CD4-positive, alpha-beta T cell (primary cell): ENCODE results near the gene CDC42SE2. TPM values are rescaled to one million over a fixed set of nuclear protein-coding genes. Genes with fewer than 3 reads are reported as not detected.

ENCODE experiments used
- ATAC-seq: fragments of 200-7000 bp; cut with Tn5 transposase; one replicate; pipeline ENCODE4 v1.10.0; 2022; ENCODE audit warnings: mild to moderate bottlenecking; ENCODE audit not compliant: poor library complexity
- CTCF ChIA-PET: fragments of 350-600 bp; sonication (Branson Sonifier 250); formaldehyde crosslinking; loops from one replicate; lab custom pipeline; 2021; ENCODE audit warnings: antibody characterized with exemption, inconsistent platforms; lab: Charles Lee
- POLR2A ChIA-PET: fragments of 350-600 bp; sonication (Branson Sonifier 250); formaldehyde crosslinking; loops from one replicate; lab custom pipeline; 2021; ENCODE audit warnings: antibody characterized with exemption, inconsistent platforms; lab: Charles Lee
- DNase-seq, 14 experiments: peaks; one replicate each; pipeline ENCODE4 v3.0.0-alpha.2; 2013 to 2020; ENCODE audit warnings: mixed read lengths in 2 of 14
- H3K27ac ChIP-seq, 2 donors: one replicate each; pipeline versions ENCODE4 v1.5.1 to v1.7.0; 2013; ENCODE audit warnings: low read length in 2 of 2, low read depth in 1 of 2, mild to moderate bottlenecking in 1 of 2
- H3K27me3 ChIP-seq, 2 experiments: 1 replicate in 1 of 2; 2 replicates in 1 of 2; pipeline versions ENCODE4 v1.6.1 to v1.7.0; 2013; ENCODE audit warnings: low read length in 2 of 2, control low read depth in 1 of 2, mild to moderate bottlenecking in 1 of 2, moderate library complexity in 1 of 2; ENCODE audit not compliant: insufficient read depth in 2 of 2, control insufficient read depth in 1 of 2
- H3K36me3 ChIP-seq: one replicate; pipeline ENCODE4 v1.6.1; 2013; ENCODE audit warnings: low read length, control low read depth; ENCODE audit not compliant: insufficient read depth
- H3K4me1 ChIP-seq: one replicate; pipeline ENCODE4 v1.6.1; 2013; ENCODE audit warnings: low read length, control low read depth; ENCODE audit not compliant: insufficient read depth
- H3K4me3 ChIP-seq: one replicate; pipeline ENCODE4 v1.5.1; 2013; ENCODE audit warnings: mild to moderate bottlenecking, low read length, moderate library complexity
- H3K9me3 ChIP-seq, 2 experiments: 1 replicate in 1 of 2; 2 replicates in 1 of 2; pipeline versions ENCODE4 v1.6.1 to v1.7.0; 2013; ENCODE audit warnings: low read length in 2 of 2, mild to moderate bottlenecking in 2 of 2, control low read depth in 1 of 2, moderate library complexity in 1 of 2; ENCODE audit not compliant: control insufficient read depth in 1 of 2, insufficient read depth in 1 of 2
- H3K27ac Mint-ChIP-seq: one replicate; pipeline ENCODE4 v1.8.0; 2020; ENCODE audit warnings: mixed read lengths
- H3K27me3 Mint-ChIP-seq: one replicate; pipeline ENCODE4 v1.8.0; 2021; ENCODE audit warnings: mixed read lengths
- H3K36me3 Mint-ChIP-seq: one replicate; pipeline ENCODE4 v1.8.0; 2021; ENCODE audit warnings: low read depth, mixed read lengths
- H3K4me1 Mint-ChIP-seq: one replicate; pipeline ENCODE4 v1.8.0; 2021; ENCODE audit warnings: low read depth, mixed read lengths
- H3K4me3 Mint-ChIP-seq: one replicate; pipeline ENCODE4 v1.8.0; 2020; ENCODE audit warnings: mild to moderate bottlenecking, mixed read lengths
- H3K9me3 Mint-ChIP-seq: one replicate; pipeline ENCODE4 v1.8.0; 2020; ENCODE audit warnings: mixed read lengths
- intact Hi-C, 2 experiments: fragments of 100-400 bp; cut with DNase I in 1 of 2; cut with micrococcal nuclease in 1 of 2; formaldehyde crosslinking; loops; one replicate each; pipeline versions ENCODE4 v1.15.1 to v1.9.0; 2023 to 2025; cut with DNase I, micrococcal nuclease
- total RNA-seq, 174 experiments: library from RNA in 2 of 174; stranded (reverse) in 2 of 174; gene quantifications; one replicate each; pipeline ENCODE4 v1.2.3 and lab custom pipeline; 2021 to 2026
- TF ChIP-seq, protein P1 (sequence below): fragments of 200-600 bp; IDR thresholded peaks from one replicate; pipeline ENCODE4 v1.8.0; 2022; ENCODE audit warnings: antibody characterized with exemption, mild to moderate bottlenecking

The CDC42SE2 gene
- total RNA-seq, 2 experiments from 2014 or later: 218 to 230 TPM

DNA sequence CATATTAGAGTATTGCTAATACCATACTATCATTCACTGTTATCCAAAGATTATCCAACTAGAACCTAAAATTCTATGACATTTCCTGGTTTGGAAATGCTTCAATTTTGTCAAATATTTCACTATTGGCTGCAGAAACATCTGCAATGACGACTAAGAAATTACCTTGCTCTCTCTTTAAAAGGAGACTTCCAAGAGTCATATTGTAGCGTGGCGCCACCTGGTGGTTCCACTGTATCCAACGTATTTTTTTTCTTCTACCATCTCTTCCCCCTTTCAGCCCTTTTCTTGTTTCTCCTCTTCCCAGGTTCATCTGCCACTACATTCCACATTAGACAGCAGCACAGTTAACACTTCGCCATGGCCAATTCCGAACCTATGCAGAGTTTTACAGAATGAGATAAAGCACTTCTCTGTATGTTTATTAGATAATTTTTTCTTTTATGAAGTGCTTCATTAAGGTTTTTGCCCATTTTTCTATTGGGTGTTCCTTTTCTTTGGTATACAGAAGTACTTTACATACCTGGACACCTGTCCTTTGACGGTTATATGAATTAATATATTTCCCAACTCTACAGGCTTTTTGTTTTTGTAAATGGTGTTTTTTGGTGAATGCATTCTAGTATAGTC, 153.5 kb downstream of the CDC42SE2 start:
- Mint-ChIP-seq H3K36me3 (peaks cover 66% of the 10 kb centered on the region), H3K9me3 (no peaks in the 10 kb centered on the region), H3K27ac (peak overlapping the region; percentile 70), H3K4me3 (peak overlapping the region; percentile 6), H3K27me3 (no peaks in the 10 kb centered on the region), H3K4me1 (peaks cover 50% of the 10 kb centered on the region)
- H3K36me3 ChIP-seq: peaks cover 7% of the 10 kb centered on the region
- peaks cover 18% of the 10 kb centered on the region for H3K4me1 ChIP-seq
- ATAC-seq: peak; percentile 30
- DNase-seq: peak; percentile 73 to 93 (median 82)
- H3K9me3 ChIP-seq: no peaks in the 10 kb centered on the region
- CTCF ChIA-PET: interaction anchor here (1.4 to 1.5 kb wide), 2 partner anchors 140 to 152 kb away, joined by 3 read pairs; no protein-coding TSS in a partner anchor
- POLR2A ChIA-PET: interaction anchor here (0.7 to 1.0 kb wide), 3 partner anchors 9 to 323 kb away, joined by 3 read pairs; no protein-coding TSS in a partner anchor
- H3K27ac ChIP-seq: no peak overlapping the region
- H3K27me3 ChIP-seq: no peaks in the 10 kb centered on the region
- intact Hi-C loops: loop anchor here (1.0 to 5.0 kb wide), 8 partner anchors 35 to 1309 kb away; partner anchors contain the start of gene HINT1 (in 2 of the 2)
- TF ChIP-seq, protein P1, sequence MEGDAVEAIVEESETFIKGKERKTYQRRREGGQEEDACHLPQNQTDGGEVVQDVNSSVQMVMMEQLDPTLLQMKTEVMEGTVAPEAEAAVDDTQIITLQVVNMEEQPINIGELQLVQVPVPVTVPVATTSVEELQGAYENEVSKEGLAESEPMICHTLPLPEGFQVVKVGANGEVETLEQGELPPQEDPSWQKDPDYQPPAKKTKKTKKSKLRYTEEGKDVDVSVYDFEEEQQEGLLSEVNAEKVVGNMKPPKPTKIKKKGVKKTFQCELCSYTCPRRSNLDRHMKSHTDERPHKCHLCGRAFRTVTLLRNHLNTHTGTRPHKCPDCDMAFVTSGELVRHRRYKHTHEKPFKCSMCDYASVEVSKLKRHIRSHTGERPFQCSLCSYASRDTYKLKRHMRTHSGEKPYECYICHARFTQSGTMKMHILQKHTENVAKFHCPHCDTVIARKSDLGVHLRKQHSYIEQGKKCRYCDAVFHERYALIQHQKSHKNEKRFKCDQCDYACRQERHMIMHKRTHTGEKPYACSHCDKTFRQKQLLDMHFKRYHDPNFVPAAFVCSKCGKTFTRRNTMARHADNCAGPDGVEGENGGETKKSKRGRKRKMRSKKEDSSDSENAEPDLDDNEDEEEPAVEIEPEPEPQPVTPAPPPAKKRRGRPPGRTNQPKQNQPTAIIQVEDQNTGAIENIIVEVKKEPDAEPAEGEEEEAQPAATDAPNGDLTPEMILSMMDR: peak; percentile 92
- no peak overlapping the region for H3K4me3 ChIP-seq

GRCh38 chr5:131418846-131419245, 155.0 kb downstream of the CDC42SE2 start:
- TF ChIP-seq, protein P1: no peak
- intact Hi-C loops: loop anchor here (5.0 kb wide), 2 partner anchors 52 to 1307 kb away; no protein-coding TSS in a partner anchor
- Mint-ChIP-seq H3K27me3 (no peaks in the 10 kb centered on the region), H3K4me1 (peaks cover 48% of the 10 kb centered on the region), H3K36me3 (peaks cover 66% of the 10 kb centered on the region), H3K9me3 (no peaks in the 10 kb centered on the region), H3K4me3 (no peak overlapping the region), H3K27ac (peak overlapping the region; percentile 77)
- no peak for ATAC-seq
- ChIA-PET POLR2A (no interaction called here), CTCF (interaction anchor here (1.2 kb wide), 1 partner anchor 255 kb away, joined by 3 read pairs; no protein-coding TSS in a partner anchor)
- Histone ChIP-seq H3K4me3 (no peak overlapping the region), H3K36me3 (peaks cover 18% of the 10 kb centered on the region), H3K9me3 (no peaks in the 10 kb centered on the region), H3K27ac (no peak overlapping the region), H3K4me1 (peaks cover 11% of the 10 kb centered on the region), H3K27me3 (no peaks in the 10 kb centered on the region)
- no peak for DNase-seq

DNA sequence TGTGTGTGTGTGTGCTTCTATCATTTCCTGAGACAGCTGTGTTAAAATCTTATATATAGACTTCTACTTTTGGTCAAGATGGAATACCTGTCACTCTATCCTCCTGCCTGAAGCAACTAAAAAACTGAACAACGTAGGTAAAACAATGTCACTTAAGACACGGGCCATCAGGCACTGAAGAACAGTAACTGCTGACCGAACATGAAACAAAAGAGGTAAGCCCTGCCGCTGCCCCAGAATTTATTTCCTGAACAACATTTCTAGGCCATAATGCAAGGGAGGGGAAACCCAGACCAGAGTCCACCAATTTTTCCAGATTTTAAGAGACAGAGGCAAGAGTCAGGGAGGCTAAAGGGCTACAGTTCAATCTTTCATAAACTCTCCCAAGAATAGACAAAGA, 156.0 kb downstream of the CDC42SE2 start:
- Mint-ChIP-seq H3K9me3 (no peaks in the 10 kb centered on the region), H3K36me3 (peaks cover 65% of the 10 kb centered on the region), H3K27ac (peak overlapping the region; percentile 77), H3K4me1 (peaks cover 38% of the 10 kb centered on the region), H3K27me3 (no peaks in the 10 kb centered on the region), H3K4me3 (no peak overlapping the region)
- intact Hi-C loops: loop anchor here (5.0 kb wide), 2 partner anchors 53 to 1308 kb away; no protein-coding TSS in a partner anchor
- Histone ChIP-seq H3K27ac (peak overlapping the region in 1 of 2 donors; percentile 5), H3K4me1 (peaks cover 3% of the 10 kb centered on the region), H3K9me3 (no peaks in the 10 kb centered on the region), H3K4me3 (no peak overlapping the region), H3K36me3 (peaks cover 24% of the 10 kb centered on the region), H3K27me3 (no peaks in the 10 kb centered on the region)
- DNase-seq: no peak
- ChIA-PET POLR2A (no interaction called here), CTCF (interaction anchor here (0.7 to 1.2 kb wide), 2 partner anchors 256 to 346 kb away, joined by 3 read pairs; no protein-coding TSS in a partner anchor)
- TF ChIP-seq, protein P1: no peak
- no peak for ATAC-seq
